Stimulated activated CD4-positive, alpha-beta T cell treated with anti-CD3 and anti-CD28 coated beads, Interleukin-2, amount 100 ng/mL, for 48 hours (primary cell): Measurements from ENCODE around the gene ZBTB7C.

Source experiments
- DNase-seq, 2 donors: peaks; one replicate each; pipeline ENCODE4 v3.0.0-alpha.2; 2020

Gene ZBTB7C

DNA sequence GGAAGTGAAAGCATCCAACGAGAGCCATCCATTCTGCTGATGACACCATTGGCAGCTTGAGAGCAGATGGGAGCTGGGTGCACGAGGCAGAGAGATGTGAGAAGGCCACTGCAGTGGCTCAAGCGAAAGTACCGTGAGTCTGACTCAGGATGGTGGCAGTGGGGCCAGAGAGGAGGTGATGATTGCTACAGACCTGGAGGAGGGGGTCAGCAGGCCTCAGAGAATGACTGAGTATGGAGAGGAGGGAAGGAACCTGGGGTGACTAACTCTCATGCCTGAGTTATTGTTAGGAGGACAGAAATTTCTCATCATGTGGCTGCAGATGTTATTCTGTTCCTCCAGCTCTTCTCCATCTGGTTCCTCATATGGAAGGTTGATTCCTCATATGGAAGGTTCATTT lies 8.8 kb upstream of the ZBTB7C start:
- DNase-seq = no peak

DNA sequence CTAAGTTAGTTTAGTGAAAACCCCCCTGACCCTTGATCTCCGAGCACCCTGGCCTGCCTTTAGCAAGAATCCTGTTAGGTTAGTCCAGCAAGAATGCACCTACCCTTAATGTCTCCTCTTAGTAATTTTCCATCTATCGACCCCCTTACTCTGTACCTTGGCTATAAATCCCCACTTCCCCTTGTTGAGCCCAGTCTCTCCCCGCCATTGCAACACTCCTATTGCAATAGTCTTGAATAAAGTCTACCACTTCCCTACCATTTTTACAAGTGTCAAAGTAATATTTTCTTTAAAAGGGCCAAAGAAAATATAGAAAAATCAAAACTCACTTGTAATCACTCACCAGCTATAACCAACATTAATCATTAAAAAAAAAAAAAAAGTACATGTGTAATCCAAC lies 4.2 kb upstream of the ZBTB7C start:
- no peak for DNase-seq

DNA sequence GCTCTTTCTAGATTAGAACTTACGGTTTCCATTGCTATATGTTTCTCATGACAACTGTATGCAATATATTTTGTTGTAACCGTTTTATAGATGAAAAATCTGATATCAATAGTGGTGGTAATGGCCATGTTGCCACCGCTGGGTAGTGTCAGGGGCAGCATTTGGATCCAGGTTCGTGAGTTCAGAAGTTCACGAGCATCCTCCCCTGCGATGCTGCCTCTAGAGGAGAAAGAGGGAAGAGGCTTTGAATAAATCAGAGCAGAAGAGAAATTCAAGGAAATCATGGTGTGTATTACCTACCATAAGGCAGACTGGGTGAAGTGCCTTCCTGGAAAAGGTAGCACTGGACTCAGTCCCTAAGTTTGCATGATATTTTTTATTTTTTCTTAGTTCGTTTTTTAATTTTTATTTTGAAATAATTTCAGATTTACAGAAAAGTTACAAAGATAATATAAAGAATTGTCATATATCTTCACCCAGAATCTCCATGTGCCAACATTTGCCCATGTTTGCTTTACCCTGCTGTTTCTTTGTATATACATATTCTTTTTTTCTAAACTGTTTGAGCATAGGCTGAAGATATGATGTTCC lies 3.3 kb upstream of the ZBTB7C start:
- peak in 1 of 2 donors; percentile 7 for DNase-seq

DNA sequence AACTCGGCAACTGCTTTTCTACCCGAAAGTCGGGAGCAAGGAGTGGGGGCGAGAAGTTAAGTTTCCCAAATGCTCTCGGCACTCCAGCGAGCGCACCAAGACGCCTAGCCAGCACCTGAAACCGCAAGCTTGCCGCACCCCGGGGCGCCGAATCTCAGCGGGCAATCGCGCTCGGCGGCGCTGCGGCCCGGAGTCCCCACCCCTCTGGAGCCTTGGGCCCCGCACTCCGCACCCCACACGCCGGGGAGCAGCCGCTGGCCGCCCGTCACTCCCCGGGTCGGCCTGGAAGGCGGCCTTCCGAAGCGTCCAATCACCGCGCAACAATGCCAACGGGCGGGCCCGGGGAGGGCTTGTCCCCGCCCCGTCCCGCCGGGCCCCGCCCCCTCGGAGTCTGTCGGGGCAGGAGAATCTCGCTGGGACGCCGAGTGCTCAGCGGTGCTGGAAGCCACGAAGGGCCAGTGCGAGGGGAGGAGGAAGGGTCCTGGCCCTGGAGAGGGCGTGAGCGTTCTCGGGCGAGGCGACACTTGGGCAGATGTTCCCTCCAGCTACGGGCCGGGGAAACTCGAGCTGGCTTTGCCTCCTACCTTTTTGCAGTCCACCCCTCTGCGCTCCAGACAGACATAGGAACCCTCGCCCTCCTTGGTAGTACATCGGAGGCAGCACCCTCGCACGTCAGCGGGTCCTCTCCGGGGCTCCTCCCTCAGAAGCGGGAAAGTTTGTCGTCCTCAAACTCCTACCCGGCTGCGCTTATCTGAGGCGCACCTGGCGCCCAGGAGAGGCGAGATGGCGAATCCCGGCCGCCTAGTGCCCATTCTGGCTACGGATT lies 1.1 kb upstream of the ZBTB7C start:
- DNase-seq = peak; percentile 73 to 76

DNA sequence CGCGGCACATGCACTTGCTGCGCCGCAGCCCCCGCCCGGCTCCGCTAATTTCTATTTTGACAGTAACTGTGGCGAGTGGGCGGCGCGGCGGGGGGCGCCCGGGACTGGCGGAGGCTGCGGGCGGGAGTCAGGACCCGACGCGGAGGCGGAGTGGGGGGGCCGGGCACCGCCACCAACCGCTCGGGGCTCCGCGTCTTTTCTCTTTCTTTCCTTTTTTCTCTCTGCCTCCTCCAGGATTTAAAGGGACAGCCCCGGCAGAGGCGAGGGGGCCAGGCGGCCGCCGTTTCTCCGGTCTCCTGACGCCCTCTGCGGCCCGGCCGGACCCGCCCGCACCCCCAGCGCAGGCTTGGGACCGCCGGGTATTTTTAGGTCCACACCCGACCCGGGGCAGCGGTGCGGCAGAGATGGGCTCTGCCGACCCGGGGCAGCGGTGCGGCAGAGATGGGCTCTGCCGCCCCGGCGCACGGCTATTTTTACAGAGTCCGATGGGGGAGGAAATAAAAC lies 460 bp upstream of the ZBTB7C start:
- DNase-seq = peak in 1 of 2 donors; percentile 3

DNA sequence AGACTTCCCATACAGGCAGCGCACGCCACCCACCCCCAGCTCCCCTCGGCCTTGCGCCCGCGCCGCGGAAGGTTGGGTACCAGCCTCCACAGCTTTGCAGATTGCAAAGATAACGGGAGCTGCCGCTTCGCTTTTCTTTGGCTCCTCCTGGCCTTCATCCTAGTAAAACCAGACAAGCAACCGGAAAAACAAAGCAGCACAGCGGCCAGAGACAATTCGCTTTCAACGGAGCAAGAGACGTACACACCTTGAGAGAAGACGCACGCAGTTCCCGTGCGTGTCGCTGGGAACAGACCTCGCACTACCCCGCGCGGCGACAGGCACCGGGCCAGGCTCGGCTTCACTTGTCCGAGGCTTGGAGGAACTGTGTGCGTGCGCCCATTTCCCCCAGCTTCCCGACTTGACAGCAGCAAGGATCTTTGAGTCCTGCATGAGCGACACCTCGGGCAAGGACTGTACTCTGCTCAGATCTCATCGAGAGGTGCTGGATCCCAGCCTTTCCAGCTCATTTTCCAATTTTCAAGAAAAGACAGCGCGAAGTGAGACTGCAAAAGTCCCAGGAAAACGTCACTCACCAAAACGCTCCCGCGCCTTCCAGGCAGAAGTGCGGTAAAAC lies 964 bp downstream of the ZBTB7C start:
- no peak for DNase-seq

DNA sequence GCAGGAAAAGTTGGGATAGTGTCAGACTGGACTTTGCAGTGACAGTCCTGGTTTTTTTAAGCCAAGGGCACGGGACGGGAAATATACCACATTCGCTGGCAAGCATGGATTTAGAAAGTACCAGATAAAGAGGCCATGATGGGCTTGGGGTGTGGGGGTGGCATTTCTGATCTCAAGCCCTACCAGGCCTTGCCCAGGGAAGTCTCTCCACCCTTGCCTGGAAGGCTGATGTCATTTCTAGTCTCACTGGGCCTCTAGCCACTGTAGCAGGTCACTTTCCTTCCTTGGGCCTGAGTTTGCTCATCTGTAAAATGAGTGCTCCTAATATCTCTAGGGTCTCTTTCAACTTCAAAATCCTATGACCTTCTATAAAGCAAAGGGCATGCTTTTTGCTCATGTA lies 1.8 kb downstream of the ZBTB7C start:
- DNase-seq = no peak

DNA sequence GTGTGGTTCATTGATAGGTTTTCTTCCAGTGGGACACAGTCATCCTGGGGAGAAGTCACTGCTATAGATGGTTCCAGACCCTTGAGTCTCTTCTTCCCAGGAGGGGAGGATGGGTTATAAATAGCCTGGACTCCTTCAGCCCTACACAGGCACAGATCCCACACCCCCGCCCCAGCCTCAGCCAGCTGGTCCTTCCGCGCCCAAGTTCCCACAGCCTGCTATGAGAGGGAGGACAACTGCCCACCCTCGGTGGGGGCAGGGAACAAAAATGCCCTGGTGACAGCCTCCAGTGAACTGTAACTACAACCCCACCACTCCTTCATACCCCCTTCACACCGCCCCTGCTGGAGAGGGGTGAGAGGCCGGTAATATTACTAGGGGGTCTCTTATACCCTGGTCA lies 3.2 kb downstream of the ZBTB7C start:
- DNase-seq = no peak

DNA sequence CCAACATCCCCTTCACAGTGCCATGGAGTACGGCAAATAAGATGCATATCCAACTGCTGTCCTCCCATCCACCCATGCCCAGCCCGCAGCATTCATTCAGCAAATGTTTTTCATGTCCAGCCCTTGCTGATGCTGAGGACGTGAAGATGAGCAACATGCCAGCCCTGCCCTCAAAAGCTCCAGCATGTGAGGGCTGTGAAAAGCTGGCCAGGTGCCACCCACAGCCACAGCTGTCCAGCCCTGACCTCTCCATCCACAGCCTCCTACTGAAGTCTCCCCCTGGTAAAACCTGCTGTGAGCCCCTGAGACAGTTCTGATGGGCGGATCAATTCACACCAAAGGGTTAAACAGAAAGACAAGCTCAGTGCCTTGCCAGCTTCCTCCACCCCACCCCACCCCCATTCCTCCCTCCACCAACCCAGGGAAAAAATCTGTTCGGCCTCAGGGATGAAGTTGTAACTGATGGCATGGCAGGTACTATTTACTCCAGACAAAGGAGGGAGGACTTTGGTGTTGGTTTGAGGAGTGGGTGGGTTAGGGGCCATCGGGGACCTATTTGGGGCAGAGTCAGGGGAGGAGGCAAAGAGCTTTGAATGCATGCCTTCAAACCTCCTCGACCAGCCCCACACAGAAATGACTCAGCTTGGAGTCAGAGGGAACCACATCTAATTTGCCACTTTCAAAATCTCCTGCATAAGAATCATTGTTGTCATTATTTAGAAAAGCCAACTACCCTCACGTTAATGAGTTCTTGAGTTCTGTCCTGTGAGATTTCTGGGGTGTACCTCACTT lies 4.3 kb downstream of the ZBTB7C start:
- DNase-seq = no peak

DNA sequence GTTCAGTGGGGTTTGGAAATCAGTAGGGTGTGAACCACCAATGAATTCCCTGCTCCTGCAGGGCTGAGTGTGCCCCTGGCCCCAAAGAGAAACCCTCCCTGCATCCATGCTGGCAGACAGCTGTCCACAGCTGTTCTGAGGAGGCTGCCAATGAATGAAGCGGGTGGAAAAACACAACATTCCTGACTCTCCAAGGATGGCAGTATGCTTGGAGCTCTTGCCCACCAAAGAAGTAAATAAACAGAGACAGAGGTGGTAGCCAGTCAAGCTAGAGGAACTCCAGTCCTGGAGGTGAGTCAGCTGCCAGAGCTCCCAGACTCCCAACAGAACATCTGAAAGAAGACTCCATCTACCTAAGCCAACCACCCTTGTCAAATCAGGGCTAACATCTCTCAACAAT lies 6.2 kb downstream of the ZBTB7C start:
- DNase-seq = no peak

DNA sequence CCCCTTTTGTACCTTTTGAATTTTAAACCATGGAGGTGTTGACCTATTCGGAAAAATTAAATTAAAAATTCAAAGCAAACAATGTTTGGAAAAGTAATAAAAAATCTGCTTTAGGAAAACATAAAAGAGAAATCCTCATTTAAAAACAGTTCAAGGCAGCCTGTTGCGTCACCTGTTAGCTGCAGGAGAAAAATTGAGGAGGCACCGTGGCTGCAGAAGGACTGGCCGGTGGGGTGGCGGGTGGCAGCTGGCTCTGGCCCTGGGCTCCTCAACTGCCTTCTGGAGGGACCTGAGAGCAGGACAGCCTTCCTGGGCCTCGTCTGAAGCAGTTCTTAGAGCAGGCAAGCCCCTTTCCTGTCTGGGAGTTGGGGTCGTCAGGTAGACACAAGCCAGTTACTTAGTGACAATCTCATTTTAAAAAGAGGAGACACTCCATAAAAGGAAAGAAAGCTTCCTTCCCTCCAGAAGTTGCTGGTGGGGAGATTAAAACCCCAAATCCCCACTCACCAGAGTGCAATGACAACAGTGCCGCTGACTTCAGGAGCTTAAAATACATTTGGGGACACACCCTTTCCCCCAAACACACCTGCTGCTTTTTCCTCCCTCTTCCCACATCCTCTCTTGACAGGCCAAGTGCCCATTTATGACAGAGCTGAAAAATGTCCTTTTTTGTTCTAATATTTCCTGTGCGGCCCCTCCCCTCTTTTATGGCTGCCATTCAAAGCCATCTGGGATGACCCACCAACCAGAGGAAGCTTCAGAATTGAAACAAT lies 9.7 kb downstream of the ZBTB7C start:
- DNase-seq = no peak

DNA sequence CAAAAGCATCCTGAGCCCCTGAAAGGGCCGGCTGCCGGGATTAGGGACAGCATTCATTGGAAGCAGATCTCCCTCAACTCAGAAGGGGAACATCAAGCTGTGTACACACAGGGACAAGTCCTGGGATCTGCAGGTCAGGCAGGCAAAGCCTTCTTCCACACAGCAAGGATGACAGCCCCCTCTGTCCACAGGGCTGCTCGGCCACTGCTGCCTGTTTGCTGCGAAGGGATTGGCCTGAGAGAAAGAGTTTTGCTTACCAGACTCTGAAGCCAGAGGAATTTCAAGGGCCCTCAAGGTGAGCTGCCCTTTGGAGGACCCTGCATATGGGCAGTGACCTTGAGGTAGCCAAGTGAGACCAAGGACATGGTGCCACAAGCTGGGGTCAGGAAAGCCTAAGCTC lies 11.1 kb downstream of the ZBTB7C start:
- DNase-seq = no peak

DNA sequence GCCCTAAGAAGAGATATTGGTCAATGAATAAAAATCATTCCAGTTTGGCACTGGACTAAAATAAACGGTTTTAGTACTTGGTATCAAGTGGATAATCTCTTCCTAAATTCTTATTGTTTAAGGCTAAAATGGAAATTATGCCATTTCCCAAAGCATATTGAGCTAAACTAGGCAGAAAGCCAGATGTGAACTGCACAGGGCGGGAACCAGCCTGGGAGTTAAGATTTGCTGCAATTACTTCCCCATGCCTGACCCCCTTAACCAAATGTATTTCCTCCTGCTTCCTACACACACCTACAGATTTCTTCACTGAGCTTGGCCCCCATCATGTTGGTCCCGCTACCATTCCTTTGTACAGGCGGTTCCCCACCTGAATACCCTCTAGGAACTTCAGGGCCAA lies 12.2 kb downstream of the ZBTB7C start:
- DNase-seq = no peak

DNA sequence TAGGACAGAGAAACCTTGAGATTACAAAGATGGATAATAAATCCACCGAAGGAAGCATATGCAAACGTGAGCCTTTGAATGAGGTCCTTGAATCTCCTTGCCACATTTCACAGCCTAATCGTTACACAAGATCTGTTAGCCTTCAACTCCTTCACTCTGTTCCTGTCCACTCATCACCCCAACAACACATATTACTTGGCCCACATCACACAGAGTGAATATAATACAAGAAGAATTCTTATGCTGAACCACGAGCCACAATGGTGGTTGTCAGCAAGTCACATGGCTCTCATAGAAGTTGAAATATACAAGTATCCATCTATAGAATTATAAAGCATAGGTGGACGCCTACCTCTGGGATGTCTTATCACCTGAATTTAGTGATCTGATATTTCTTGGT lies 12.6 kb downstream of the ZBTB7C start:
- no peak for DNase-seq

DNA sequence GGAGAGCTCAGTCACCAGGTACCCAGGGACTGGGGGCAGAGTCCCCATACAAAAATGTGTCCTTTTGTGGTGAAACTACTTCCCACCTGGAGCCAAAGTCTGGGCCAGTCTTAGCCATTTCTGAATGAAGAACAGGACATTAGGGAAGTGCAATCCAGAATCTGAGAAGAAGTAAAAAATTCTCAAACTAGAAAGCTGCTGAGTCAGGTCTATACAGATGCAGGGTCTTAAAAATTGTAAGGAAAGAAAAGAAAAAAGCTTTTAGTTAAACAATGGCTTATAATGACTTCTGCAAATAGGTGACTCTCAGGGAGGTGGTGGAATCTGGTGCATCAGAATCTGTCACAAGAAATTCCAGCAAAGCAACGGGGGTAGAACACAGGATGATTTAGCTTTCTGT lies 13.5 kb downstream of the ZBTB7C start:
- DNase-seq = no peak

DNA sequence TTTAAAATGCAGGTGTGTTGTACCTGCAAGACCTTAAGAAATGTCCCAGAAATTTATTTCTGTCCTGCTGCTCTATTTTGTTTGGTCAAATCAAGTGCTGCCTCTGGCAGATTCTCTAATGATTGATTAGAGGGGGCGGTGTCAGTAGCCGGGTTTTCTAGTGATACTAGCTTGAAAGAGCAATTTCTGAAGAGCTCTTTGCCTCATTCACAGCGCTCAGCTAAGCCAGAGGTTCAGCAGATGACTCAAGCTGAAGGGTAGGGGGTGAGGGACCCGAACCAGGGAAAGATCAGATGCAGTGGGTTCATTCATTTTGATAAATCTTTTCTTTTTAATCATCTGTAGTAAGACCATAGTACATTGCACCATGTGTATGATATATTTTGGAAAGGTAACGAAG lies 15.0 kb downstream of the ZBTB7C start:
- no peak for DNase-seq

DNA sequence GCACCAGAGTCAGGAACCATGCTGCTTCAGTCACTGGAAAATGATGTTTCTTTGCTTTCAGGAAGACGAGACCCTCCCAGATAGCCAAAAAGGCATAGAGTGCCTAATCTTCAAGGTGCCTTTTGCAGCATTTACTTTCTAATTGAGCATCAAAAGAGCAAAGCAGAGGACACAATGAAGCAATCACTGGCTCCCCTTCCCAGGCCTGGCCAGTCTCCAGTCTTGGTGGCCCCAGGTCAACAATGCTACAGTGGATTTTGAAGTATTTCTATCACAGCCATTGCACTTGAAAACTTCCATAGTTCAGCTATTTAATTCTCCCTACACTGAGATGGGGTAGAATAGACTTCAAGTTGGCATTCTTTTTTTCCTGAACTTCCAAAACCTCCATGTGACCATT lies 15.4 kb downstream of the ZBTB7C start:
- no peak for DNase-seq

DNA sequence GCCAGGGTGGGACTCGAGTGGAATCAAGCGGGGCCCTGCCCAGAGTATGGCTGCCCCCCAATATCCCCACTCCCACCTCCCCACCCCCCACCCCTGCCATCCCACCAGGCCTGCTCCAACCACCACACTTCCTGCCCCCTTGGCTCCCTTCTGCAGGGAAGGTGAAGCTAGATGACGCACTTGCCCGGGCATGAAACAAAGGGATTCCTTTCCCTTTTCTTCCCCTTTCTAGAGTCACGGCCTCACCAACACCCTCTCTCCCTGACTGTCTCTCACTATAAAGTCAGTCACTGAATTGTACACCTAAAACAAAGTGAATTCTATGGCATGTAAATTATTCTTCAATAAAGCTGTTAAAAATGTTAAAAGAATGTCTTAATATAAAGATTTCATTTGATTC lies 16.0 kb downstream of the ZBTB7C start:
- DNase-seq = no peak

DNA sequence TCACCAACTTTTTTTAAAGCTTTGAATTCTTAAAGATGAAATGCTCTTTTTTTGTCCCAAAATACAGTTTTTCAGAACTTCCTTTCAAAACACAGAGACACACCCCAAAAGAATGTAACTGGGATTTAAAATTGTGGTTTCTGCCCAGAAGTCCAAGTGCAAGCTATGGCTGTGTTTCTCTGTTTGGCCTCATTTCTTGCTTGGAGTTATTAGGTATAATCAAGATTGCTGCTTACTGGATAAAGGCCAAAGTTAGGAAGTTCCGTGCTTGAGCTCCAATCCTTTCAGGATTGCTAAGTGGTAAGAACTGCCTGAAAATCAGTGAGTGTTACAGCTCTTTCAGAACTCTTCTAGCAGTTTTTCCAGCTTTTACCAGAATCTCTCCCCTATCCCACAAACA lies 16.9 kb downstream of the ZBTB7C start:
- DNase-seq = no peak

DNA sequence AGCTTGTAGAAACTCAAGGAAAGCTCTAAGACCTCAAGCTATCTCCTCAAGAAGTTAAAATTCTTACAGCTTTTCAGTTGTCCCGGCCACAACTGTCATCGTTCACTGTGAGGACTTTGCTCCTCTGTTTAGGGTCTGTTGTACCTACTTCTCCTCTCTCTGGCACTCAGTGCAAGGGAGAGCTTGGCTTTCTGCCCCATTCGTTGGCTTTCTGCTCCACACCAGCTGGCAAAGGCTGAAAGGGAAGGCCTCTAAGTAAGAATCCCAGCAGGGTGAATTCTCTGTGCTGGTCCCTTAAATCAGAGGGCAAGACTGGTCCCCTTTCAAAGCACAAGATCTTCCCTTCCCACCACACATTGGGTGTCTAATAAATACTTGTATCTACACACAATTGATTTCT lies 17.3 kb downstream of the ZBTB7C start:
- no peak for DNase-seq

DNA sequence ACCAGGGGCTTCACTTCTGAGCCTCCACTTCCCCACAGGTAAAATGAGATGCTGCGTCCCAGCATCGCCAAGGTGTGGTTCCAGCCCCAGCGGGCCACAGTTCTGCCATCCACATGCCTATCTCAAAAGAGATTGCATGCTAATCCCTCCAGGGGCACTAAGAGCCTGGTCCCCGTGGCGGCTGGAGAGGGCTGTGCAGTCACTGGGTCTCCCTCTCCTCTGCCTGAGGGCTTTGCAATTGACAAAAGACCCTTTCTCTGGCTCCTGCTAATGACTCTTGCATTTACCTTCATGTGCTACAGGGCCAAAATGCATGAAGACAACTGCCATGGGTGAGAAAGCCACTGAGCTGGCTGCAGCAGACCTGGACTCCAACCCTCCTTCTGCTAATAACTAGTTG lies 18.5 kb downstream of the ZBTB7C start:
- no peak for DNase-seq

DNA sequence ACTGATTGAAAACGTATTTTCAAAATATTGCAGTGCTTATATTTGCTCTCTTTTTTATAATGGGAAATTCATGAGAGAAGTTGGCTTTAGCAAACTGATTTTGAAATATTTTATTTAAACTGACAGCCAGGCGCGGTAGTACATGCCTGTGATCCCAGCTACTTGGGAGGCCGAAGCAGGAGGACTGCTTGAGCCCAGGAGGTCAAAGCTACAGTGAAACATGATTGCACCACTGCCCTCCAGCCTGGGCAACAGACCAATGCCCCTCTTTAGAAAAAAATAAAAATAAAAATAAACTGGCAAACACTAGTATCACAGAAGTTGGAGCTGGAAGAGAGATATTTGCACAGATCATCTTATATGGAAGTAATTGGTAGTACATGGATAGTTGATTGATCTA lies 20.7 kb downstream of the ZBTB7C start:
- DNase-seq = no peak

DNA sequence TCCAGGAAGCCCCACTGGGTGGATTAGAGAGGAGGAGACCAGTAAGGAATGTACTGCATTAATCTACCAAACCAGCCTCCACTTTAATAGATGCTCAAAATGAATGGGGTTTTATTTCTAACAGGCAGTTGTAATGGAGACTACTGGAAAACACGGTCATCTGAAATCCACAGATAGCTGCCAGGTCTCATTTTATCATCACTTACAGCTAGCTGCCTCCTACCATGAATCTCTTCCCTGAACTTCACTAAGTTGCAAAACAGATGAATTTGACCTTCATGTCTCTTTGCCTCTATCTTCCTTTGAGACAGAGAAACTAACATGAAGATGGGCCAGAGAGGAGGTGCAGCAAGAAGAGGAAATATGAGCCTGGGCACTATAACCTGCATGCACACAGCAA lies 21.9 kb downstream of the ZBTB7C start:
- DNase-seq = no peak
